ENCODE results near the gene GLDC. TPM values are rescaled to one million over a fixed set of nuclear protein-coding genes. Genes with fewer than 3 reads are reported as not detected.
"Not testable (repeated sequence)": the region's sequence is repeated elsewhere in the genome, so short reads cannot be mapped to it uniquely, and the experiment has no call there.

GLDC gene
- total RNA-seq, 1 donor from 2014 or later: 10.3 TPM

DNA sequence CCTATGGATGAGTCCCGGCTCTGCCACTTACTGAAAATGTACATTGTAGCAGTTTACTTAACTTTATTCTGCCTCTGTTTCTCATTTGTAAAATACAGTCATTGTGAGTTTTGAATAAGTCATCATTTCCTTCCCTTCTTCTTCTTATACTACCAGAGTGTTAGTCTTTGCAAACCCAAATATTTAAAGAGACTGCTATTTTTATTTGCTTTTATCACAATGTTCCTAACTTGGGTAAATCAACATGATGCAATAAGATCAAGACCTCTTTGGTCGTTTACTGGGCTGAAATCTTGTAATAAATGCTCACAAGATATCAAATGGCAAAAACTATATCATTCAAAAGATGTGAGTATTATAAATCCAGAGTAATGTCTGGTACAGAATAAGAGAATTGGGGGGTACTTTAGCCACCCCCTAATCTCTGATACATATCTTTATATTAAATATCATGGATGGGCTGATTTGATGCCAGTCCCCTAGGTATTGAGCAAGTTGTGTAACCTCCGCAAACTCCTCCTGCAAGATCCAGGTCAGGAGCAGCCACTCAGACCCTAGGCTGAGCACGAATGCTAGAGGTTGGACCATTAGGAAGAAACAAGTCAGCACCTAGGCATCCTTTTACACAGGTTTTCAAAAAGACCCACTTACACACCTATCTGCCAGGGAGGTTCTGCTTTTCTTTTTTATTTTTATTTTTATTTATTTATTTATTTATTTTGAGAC is 13.3 kb upstream of the GLDC start:
- no peak for TF ChIP-seq CTCF (IDR thresholded peaks at IDR 0.05; ENCODE audit: insufficient read depth, low read length, poor library complexity, severe bottlenecking)
- no peaks in the 10 kb centered on the region for H3K36me3 ChIP-seq (ENCODE audit: control insufficient read depth, insufficient read depth, low read length)

DNA sequence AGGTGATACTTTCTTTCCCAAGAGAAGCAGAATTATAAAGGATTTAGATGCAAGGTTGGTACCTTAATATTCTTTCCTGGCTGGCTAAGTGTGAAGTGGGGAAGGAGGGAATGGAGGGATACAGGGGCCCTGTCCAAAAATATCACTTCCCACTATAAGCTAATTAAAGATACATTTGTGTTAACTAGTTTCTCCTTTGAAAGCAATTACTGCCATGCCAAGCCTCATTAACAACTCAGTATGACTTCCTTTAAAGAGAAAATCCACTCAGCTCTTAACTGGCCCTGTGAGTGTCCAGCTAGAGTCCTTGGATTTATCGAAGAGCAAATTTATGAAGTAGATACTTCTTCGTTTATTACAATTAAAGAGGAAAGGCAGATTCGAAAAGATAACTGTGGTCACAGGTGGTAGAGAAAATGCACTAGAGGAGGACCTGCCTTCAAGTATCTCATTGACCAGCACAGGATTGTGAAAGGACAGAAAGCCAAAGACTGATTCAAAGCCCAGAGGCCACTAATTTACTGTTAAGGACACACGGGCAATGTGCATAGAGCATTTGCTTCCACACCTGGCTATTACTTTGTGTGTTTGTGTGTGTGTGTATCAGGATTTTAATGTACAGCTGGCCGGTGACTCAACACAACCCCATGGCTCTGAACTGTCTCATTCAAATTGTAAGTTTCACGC is 11.2 kb upstream of the GLDC start:
- no peak for TF ChIP-seq CTCF (IDR thresholded peaks at IDR 0.05; ENCODE audit: insufficient read depth, low read length, poor library complexity, severe bottlenecking)
- Histone ChIP-seq H3K36me3 (ENCODE audit: control insufficient read depth, insufficient read depth, low read length) (no peaks in the 10 kb centered on the region), H3K4me3 (ENCODE audit: low read depth, low read length) (no peak overlapping the region), H3K27me3 (ENCODE audit: control insufficient read depth, insufficient read depth, low read length) (no peaks in the 10 kb centered on the region)
- DNase-seq (ENCODE audit: low read depth): no peak

More for the DNA sequence above, 13.3 kb upstream of the GLDC start:
- DNase-seq (ENCODE audit: low read depth): no peak
- Histone ChIP-seq H3K27me3 (ENCODE audit: control insufficient read depth, insufficient read depth, low read length) (no peaks in the 10 kb centered on the region), H3K4me3 (ENCODE audit: low read depth, low read length) (no peak overlapping the region)

DNA sequence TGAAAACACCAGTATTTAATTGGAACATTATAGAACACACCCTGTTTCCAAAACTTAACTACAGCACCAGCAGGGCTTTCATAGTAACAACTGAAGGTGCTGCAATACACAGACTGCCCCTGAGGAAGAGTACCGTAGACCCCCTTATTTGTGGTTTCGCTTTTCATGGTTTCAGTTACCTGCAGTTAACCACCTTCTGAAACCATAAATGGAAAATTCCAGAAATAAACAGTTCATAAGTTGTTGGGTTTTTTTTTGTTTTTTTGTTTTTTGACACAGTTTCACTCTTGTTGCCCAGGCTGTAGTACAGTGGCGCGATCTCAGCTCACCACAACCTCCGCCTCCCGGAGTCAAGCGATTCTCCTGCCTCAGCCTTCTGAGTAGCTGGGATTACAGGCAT is 9.5 kb upstream of the GLDC start:
- no peak overlapping the region for H3K4me3 ChIP-seq (ENCODE audit: low read depth, low read length)
- H3K27me3 ChIP-seq (ENCODE audit: control insufficient read depth, insufficient read depth, low read length): no peaks in the 10 kb centered on the region
- TF ChIP-seq CTCF (IDR thresholded peaks at IDR 0.05; ENCODE audit: insufficient read depth, low read length, poor library complexity, severe bottlenecking): no peak
- DNase-seq (ENCODE audit: low read depth): no peak
- no peaks in the 10 kb centered on the region for H3K36me3 ChIP-seq (ENCODE audit: control insufficient read depth, insufficient read depth, low read length)

DNA sequence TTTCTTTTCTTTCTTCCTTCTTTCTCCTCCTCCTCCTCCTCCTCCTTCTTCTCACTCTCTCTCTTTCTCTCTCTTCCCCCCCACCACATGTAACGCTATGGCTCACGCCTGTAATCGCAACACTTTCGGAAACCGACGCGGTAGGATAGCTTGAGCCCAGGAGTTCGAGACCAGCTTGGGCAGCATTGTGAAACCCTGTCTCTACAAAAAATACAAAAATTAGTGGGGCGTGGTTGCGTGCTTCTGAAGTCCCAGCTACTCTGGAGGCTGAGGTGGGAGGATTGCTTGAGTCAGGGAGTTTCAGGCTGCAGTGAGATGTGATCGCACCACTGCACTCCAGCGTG is 736 bp upstream of the GLDC start:
- no peak for DNase-seq (ENCODE audit: low read depth)
- TF ChIP-seq CTCF (IDR thresholded peaks at IDR 0.05; ENCODE audit: insufficient read depth, low read length, poor library complexity, severe bottlenecking): no peak
- Histone ChIP-seq H3K27me3 (ENCODE audit: control insufficient read depth, insufficient read depth, low read length) (no peaks in the 10 kb centered on the region), H3K36me3 (ENCODE audit: control insufficient read depth, insufficient read depth, low read length) (no peaks in the 10 kb centered on the region), H3K4me3 (ENCODE audit: low read depth, low read length) (peak overlapping the region; percentile 76)

- not testable (repeated sequence) for H3K27me3 ChIP-seq (ENCODE audit: control insufficient read depth, insufficient read depth, low read length); H3K36me3 ChIP-seq (ENCODE audit: control insufficient read depth, insufficient read depth, low read length); DNase-seq (ENCODE audit: low read depth)
- peak overlapping the region; percentile 76 for H3K4me3 ChIP-seq (ENCODE audit: low read depth, low read length)
These were observed 499 bp downstream of the GLDC start for GRCh38 chr9:6645105-6645354.

DNA sequence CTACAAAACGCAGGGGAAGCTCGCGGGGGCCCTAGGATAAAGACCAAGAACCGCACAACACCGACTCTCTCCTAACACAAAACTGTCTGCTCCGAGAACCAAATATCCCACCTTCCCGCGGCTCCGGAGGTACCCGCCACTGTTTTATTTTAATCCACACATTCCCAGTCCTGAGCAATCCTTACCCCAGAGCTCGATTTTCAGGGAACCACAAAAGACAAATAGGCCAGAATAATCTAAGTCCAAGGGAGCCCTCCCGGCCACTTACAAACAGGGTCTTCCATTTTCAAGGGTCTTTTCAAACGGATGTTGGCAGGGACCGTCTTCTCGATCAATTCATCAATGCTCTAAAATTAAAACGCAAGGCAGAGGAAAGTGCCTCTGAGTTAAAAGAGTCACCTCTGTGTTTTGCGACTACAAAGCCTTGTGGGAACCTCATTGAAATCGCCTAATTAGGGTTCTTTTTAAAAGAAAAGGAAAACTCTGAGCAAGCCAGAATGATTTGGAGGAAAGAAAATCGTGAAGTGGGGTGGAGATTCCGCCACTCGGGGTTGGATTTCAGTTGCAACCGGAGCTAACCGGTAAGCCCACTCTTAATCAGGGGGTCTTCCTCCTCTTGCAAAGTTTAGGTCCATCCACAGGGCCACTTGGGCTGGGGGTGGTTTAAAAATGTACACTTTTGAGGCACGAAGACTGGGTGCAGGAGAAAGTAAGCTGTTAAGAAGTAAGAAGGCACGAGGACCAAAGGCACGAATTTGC is 1.0 kb downstream of the GLDC start:
- peak overlapping the region; percentile 76 for H3K4me3 ChIP-seq (ENCODE audit: low read depth, low read length)
- no peaks in the 10 kb centered on the region for H3K36me3 ChIP-seq (ENCODE audit: control insufficient read depth, insufficient read depth, low read length)
- no peak for DNase-seq (ENCODE audit: low read depth)
- TF ChIP-seq CTCF (IDR thresholded peaks at IDR 0.05; ENCODE audit: insufficient read depth, low read length, poor library complexity, severe bottlenecking): no peak
- no peaks in the 10 kb centered on the region for H3K27me3 ChIP-seq (ENCODE audit: control insufficient read depth, insufficient read depth, low read length)
